HFF-Myc (cell line): ENCODE measurements around the gene SAMD15.

Source experiments
- DNase-seq: peaks from one replicate; pipeline ENCODE4 v3.0.0-alpha.2; 2011; ENCODE audit warnings: low read depth; ENCODE audit errors: extremely low read depth
- H3K4me3 ChIP-seq: replicated peaks from 2 replicates; pipeline ENCODE4 v1.5.1; 2011; ENCODE audit warnings: low read depth, mild to moderate bottlenecking, control low read depth, low read length
- TF ChIP-seq, protein P1 (sequence below): IDR thresholded peaks from 2 replicates; pipeline ENCODE4 v1.5.1; 2012; ENCODE audit warnings: mild to moderate bottlenecking, low read depth, low read length, control low read depth; ENCODE audit errors: missing control alignments

Gene SAMD15

GRCh38 chr14:77353469-77354141 lies 23.6 kb upstream of the SAMD15 start:
- DNase-seq, result no peak
- TF ChIP-seq, protein P1, sequence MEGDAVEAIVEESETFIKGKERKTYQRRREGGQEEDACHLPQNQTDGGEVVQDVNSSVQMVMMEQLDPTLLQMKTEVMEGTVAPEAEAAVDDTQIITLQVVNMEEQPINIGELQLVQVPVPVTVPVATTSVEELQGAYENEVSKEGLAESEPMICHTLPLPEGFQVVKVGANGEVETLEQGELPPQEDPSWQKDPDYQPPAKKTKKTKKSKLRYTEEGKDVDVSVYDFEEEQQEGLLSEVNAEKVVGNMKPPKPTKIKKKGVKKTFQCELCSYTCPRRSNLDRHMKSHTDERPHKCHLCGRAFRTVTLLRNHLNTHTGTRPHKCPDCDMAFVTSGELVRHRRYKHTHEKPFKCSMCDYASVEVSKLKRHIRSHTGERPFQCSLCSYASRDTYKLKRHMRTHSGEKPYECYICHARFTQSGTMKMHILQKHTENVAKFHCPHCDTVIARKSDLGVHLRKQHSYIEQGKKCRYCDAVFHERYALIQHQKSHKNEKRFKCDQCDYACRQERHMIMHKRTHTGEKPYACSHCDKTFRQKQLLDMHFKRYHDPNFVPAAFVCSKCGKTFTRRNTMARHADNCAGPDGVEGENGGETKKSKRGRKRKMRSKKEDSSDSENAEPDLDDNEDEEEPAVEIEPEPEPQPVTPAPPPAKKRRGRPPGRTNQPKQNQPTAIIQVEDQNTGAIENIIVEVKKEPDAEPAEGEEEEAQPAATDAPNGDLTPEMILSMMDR, result no peak
- no peak overlapping the region for H3K4me3 ChIP-seq

- TF ChIP-seq, protein P1, result no peak
- DNase-seq, result no peak
- no peak overlapping the region for H3K4me3 ChIP-seq
Observed at GRCh38 chr14:77355811-77356210, 21.4 kb upstream of the SAMD15 start.

- TF ChIP-seq, protein P1, result no peak
- H3K4me3 ChIP-seq, result no peak overlapping the region
- no peak for DNase-seq
Observed at GRCh38 chr14:77356899-77357298, 20.3 kb upstream of the SAMD15 start.

- TF ChIP-seq, protein P1, result no peak
- DNase-seq, result no peak
- no peak overlapping the region for H3K4me3 ChIP-seq
Observed at GRCh38 chr14:77359626-77360025, 17.6 kb upstream of the SAMD15 start.

- DNase-seq, result no peak
- no peak overlapping the region for H3K4me3 ChIP-seq
- TF ChIP-seq, protein P1, result no peak
Observed at GRCh38 chr14:77364146-77364545, 13.0 kb upstream of the SAMD15 start.

DNA sequence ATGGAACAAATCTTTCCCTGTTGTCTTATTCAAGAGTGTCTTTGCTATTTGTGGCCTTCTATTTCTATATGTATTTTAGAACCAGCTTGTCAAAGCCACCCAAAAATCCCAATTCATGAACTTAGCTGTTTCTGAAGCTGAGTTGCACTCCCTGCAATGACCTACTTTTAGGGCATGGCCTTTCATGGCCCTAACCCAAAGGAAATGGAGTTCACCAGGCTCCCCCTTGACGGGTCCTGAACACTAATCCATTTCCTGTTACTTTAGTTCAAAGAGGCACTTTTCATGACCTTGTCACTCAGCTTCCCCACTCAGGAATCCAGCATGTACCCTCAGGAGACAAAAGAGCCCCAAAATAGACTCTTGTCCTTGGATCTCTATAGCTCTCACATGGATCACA lies 7.9 kb upstream of the SAMD15 start:
- no peak for DNase-seq
- no peak overlapping the region for H3K4me3 ChIP-seq

More for the DNA sequence above, 7.9 kb upstream of the SAMD15 start:
- TF ChIP-seq, protein P1, result no peak
